HEK293 (cell line): ENCODE data around the gene TMEM170B.

Experiments
- CTCF ChIA-PET: fragments of 350-600 bp; formaldehyde crosslinking; extraction: SDS; loops from one replicate; lab custom pipeline; 2021; ENCODE audit warnings: antibody characterized with exemption; lab: Yijun Ruan, JAX
- POLR2A ChIA-PET: fragments of 300-600 bp; formaldehyde crosslinking; extraction: SDS; loops from one replicate; lab custom pipeline; 2020; ENCODE audit warnings: antibody characterized with exemption, inconsistent platforms; lab: Yijun Ruan, JAX
- H3K27ac ChIP-seq: fragments of 200-500 bp; sonication (Bioruptor generic); 2 replicates; pipeline ENCODE4 v1.5.1; 2014; ENCODE audit warnings: low read depth, low read length, control low read depth, inconsistent platforms; ENCODE audit errors: extremely low read depth
- H3K36me3 ChIP-seq, 2 experiments: fragments of 200-500 bp in 1 of 2; sonication (Bioruptor generic) in 1 of 2; 1 replicate in 1 of 2; 2 replicates in 1 of 2; pipeline ENCODE4 v1.5.1; 2014 to 2017; ENCODE audit warnings: inconsistent platforms in 2 of 2, low read length in 2 of 2; ENCODE audit not compliant: control insufficient read depth in 2 of 2, insufficient read depth in 1 of 2
- H3K4me1 ChIP-seq: fragments of 200-500 bp; sonication (Bioruptor generic); 2 replicates; pipeline ENCODE4 v1.5.1; 2014; ENCODE audit warnings: mild to moderate bottlenecking, low read length, inconsistent platforms; ENCODE audit not compliant: control insufficient read depth, insufficient read depth
- H3K4me3 ChIP-seq: 2 replicates; pipeline ENCODE4 v1.5.1; 2011; ENCODE audit warnings: low read depth, mild to moderate bottlenecking, control low read depth, low read length, moderate library complexity
- H3K9me3 ChIP-seq: fragments of 200-500 bp; sonication (Bioruptor generic); 2 replicates; pipeline ENCODE4 v1.5.1; 2014; ENCODE audit warnings: low read depth, low read length, inconsistent platforms; ENCODE audit not compliant: control insufficient read depth, insufficient read depth
- BCL11B ChIP-seq: fragments of 450-650 bp; formaldehyde crosslinking; IDR thresholded peaks from 2 replicates; pipeline ENCODE4 v1.5.1; 2016; ENCODE audit warnings: low read depth, missing biosample characterization, missing genetic modification characterization
- EGR2 ChIP-seq: fragments of 450-650 bp; formaldehyde crosslinking; IDR thresholded peaks from 2 replicates; pipeline ENCODE4 v1.5.1; 2016; ENCODE audit warnings: low read depth, missing biosample characterization, missing genetic modification characterization
- HOXC10 ChIP-seq: sonication (generic); formaldehyde crosslinking; IDR thresholded peaks from 2 replicates; pipeline ENCODE4 v1.8.1; 2023; ENCODE audit warnings: mild to moderate bottlenecking, missing genetic modification reagents
- KLF9 ChIP-seq: fragments of 450-650 bp; formaldehyde crosslinking; IDR thresholded peaks from 2 replicates; pipeline ENCODE4 v1.5.1; 2016; ENCODE audit warnings: missing biosample characterization, missing genetic modification characterization, low read depth
- PRDM10 ChIP-seq: fragments of 450-650 bp; formaldehyde crosslinking; IDR thresholded peaks from 2 replicates; pipeline ENCODE4 v1.5.1; 2016; ENCODE audit warnings: missing biosample characterization, missing genetic modification characterization
- SP3 ChIP-seq: fragments of 450-650 bp; formaldehyde crosslinking; IDR thresholded peaks from 2 replicates; pipeline ENCODE4 v1.5.1; 2016; ENCODE audit warnings: missing biosample characterization, missing genetic modification characterization
- ZBTB10 ChIP-seq: fragments of 450-650 bp; formaldehyde crosslinking; IDR thresholded peaks from 2 replicates; pipeline ENCODE4 v1.5.1; 2016; ENCODE audit warnings: missing biosample characterization, missing genetic modification characterization
- ZFP37 ChIP-seq: fragments of 450-650 bp; formaldehyde crosslinking; IDR thresholded peaks from 2 replicates; pipeline ENCODE4 v1.5.1; 2016; ENCODE audit warnings: missing biosample characterization, missing genetic modification characterization
- ZIC2 ChIP-seq: fragments of 450-650 bp; formaldehyde crosslinking; IDR thresholded peaks from 2 replicates; pipeline ENCODE4 v1.5.1; 2016; ENCODE audit warnings: missing biosample characterization, missing genetic modification characterization
- ZNF148 ChIP-seq: fragments of 450-650 bp; formaldehyde crosslinking; IDR thresholded peaks from 2 replicates; pipeline ENCODE4 v1.5.0; 2017; ENCODE audit warnings: missing biosample characterization, missing genetic modification characterization, borderline replicate concordance
- ZNF18 ChIP-seq: fragments of 450-650 bp; formaldehyde crosslinking; IDR thresholded peaks from 2 replicates; pipeline ENCODE4 v1.5.1; 2016; ENCODE audit warnings: missing biosample characterization, missing genetic modification characterization
- ZNF335 ChIP-seq: fragments of 450-650 bp; formaldehyde crosslinking; conservative IDR thresholded peaks from 2 replicates; pipeline ENCODE4 v1.5.1; 2016; ENCODE audit warnings: missing biosample characterization, missing genetic modification characterization
- ZNF350 ChIP-seq: fragments of 450-650 bp; formaldehyde crosslinking; IDR thresholded peaks from 2 replicates; pipeline ENCODE4 v1.5.0; 2017; ENCODE audit warnings: missing biosample characterization, mild to moderate bottlenecking, missing genetic modification characterization
- ZNF561 ChIP-seq: fragments of 450-650 bp; IDR thresholded peaks from 2 replicates; pipeline ENCODE4 v1.5.1; 2018; ENCODE audit warnings: missing biosample characterization, missing genetic modification characterization, borderline replicate concordance
- ZNF830 ChIP-seq: fragments of 450-650 bp; IDR thresholded peaks from 2 replicates; pipeline ENCODE4 v1.5.0; 2018; ENCODE audit warnings: missing biosample characterization, missing genetic modification characterization, low read depth, mild to moderate bottlenecking, moderate library complexity
- ZXDB ChIP-seq: fragments of 450-650 bp; formaldehyde crosslinking; IDR thresholded peaks from 2 replicates; pipeline ENCODE4 v1.5.1; 2016; ENCODE audit warnings: missing biosample characterization, missing genetic modification characterization
- TF ChIP-seq, protein P1 (sequence below): fragments of 450-650 bp; formaldehyde crosslinking; IDR thresholded peaks from 2 replicates; pipeline ENCODE4 v1.5.1; 2017; ENCODE audit warnings: missing biosample characterization, missing genetic modification characterization
- TF ChIP-seq, protein P2 (sequence below): fragments of 450-650 bp; formaldehyde crosslinking; optimal IDR thresholded peaks from 2 replicates; pipeline ENCODE3; 2016; ENCODE audit warnings: missing biosample characterization, mild to moderate bottlenecking, missing genetic modification characterization

TMEM170B gene

GRCh38 chr6:11536795-11537194 lies 754 bp upstream of the TMEM170B start:
- ChIA-PET CTCF (interaction anchor here (1.4 kb wide), 1 partner anchor 39 kb away, joined by 6 read pairs; no protein-coding TSS in a partner anchor), POLR2A (no interaction called here)
- no peaks in the 10 kb centered on the region for H3K9me3 ChIP-seq
- H3K36me3 ChIP-seq: no peaks in the 10 kb centered on the region
- TF ChIP-seq ZNF335: peak; percentile 69
- TF ChIP-seq ZNF350 (tag by site-specific recombination): no peak
- TF ChIP-seq ZNF148: no peak
- peak; percentile 7; the same call in 1 of the 2 replicates for TF ChIP-seq ZIC2 (tag by site-specific recombination)
- no peak for TF ChIP-seq ZNF830 (tag by site-specific recombination)
- no peak for TF ChIP-seq BCL11B (tag by site-specific recombination)
- peak; percentile 52 for TF ChIP-seq PRDM10
- peak overlapping the region; percentile 68 for H3K4me3 ChIP-seq
- H3K4me1 ChIP-seq: peaks cover 16% of the 10 kb centered on the region
- no peak overlapping the region; the same call in 1 of the 2 replicates for H3K27ac ChIP-seq

DNA sequence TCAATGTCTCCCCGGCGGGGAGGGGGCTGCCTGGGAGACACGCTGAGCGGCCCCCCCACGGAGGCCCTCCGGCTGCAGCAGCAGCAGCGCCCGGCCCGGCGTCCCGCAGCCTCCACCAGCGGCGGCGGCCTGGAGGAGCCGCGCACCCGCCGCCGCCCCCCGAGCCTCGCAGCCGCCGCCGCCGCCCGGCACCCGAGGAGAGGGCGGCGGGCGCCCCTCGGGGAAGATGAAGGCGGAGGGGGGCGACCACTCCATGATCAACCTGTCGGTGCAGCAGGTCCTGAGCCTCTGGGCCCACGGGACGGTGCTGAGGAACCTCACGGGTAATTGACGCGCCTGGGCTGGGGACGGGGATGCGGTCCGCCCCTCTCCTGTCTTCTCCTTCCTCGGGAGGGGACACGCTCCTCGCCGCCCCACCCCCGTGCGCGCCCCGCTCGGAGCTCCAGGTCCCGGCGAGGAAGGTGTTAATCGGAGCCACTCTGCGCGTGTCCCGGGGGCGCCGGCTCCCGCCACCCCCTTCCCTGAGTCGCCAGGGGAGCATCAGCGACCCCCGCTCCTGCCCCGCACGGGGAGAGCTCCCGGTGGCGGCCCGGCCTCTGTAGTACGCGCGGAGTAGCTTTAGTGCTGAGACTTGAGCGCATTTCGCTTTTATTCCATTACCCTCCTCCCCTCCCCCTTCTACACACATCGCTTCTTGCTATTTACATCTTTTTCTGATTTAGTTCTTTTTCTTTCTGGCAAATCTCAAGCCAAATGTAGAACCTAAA lies 686 bp downstream of the TMEM170B start:
- H3K27ac ChIP-seq: peak overlapping the region; percentile 88; the same call in 1 of the 2 replicates
- H3K9me3 ChIP-seq: no peaks in the 10 kb centered on the region
- POLR2A ChIA-PET: interaction anchor here (1.1 to 1.6 kb wide), 4 partner anchors 13 to 38 kb away, joined by 3 to 7 read pairs (median 3); no protein-coding TSS in a partner anchor
- CTCF ChIA-PET: interaction anchor here (0.6 to 1.2 kb wide), 6 partner anchors 13 to 651 kb away, joined by 3 to 4 read pairs (median 3); no protein-coding TSS in a partner anchor
- H3K4me3 ChIP-seq: peak overlapping the region; percentile 68
- no peaks in the 10 kb centered on the region for H3K36me3 ChIP-seq
- peaks cover 16% of the 10 kb centered on the region for H3K4me1 ChIP-seq
- TF ChIP-seq HOXC10 (CRISPR knock-in tag) (0 out of 2 replicates have a peak, but pooled peaks have one; percentile 76), ZXDB (tag by site-specific recombination) (0 out of 2 replicates have a peak, but pooled peaks have one; percentile 27), ZFP37 (tag by site-specific recombination) (0 out of 2 replicates have a peak, but pooled peaks have one; percentile 42), EGR2 (tag by site-specific recombination) (0 out of 2 replicates have a peak, but pooled peaks have one; percentile 16), KLF9 (tag by site-specific recombination) (peak; percentile 66), ZBTB10 (tag by site-specific recombination) (0 out of 2 replicates have a peak, but pooled peaks have one; percentile 29), SP3 (tag by site-specific recombination) (peak; percentile 40), ZNF335 (peak; percentile 87; the same call in 1 of the 2 replicates), ZNF18 (tag by site-specific recombination) (no peak), ZNF561 (tag by site-specific recombination) (no peak)
- TF ChIP-seq, protein P1, sequence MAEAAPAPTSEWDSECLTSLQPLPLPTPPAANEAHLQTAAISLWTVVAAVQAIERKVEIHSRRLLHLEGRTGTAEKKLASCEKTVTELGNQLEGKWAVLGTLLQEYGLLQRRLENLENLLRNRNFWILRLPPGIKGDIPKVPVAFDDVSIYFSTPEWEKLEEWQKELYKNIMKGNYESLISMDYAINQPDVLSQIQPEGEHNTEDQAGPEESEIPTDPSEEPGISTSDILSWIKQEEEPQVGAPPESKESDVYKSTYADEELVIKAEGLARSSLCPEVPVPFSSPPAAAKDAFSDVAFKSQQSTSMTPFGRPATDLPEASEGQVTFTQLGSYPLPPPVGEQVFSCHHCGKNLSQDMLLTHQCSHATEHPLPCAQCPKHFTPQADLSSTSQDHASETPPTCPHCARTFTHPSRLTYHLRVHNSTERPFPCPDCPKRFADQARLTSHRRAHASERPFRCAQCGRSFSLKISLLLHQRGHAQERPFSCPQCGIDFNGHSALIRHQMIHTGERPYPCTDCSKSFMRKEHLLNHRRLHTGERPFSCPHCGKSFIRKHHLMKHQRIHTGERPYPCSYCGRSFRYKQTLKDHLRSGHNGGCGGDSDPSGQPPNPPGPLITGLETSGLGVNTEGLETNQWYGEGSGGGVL (tag by site-specific recombination): 0 out of 2 replicates have a peak, but pooled peaks have one; percentile 15
- TF ChIP-seq, protein P2, sequence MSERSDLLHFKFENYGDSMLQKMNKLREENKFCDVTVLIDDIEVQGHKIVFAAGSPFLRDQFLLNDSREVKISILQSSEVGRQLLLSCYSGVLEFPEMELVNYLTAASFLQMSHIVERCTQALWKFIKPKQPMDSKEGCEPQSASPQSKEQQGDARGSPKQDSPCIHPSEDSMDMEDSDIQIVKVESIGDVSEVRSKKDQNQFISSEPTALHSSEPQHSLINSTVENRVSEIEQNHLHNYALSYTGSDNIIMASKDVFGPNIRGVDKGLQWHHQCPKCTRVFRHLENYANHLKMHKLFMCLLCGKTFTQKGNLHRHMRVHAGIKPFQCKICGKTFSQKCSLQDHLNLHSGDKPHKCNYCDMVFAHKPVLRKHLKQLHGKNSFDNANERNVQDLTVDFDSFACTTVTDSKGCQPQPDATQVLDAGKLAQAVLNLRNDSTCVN (tag by site-specific recombination): peak; percentile 95
